Lower lobe of right lung (tissue), 2 donors: ENCODE results near the gene GATA3. TPM values are rescaled to one million over a fixed set of nuclear protein-coding genes. Genes with fewer than 3 reads are reported as not detected.

Experiments used
- ATAC-seq, 2 donors: fragments of 200-7000 bp; cut with Tn5 transposase; one replicate each; pipeline ENCODE4 v1.9.1; 2020 to 2022; ENCODE audit warnings: mild to moderate bottlenecking in 2 of 2, moderate library complexity in 2 of 2
- DNase-seq: peaks from one replicate; pipeline ENCODE4 v3.0.0-alpha.2; 2020
- H3K27ac ChIP-seq: fragments of 200-600 bp; one replicate; pipeline ENCODE4 v1.8.0; 2022
- H3K27me3 ChIP-seq: fragments of 200-600 bp; one replicate; pipeline ENCODE4 v1.8.0; 2022; ENCODE audit warnings: low read depth
- H3K36me3 ChIP-seq: fragments of 200-600 bp; one replicate; pipeline ENCODE4 v1.8.0; 2022; ENCODE audit warnings: mild to moderate bottlenecking
- H3K4me1 ChIP-seq: fragments of 200-600 bp; one replicate; pipeline ENCODE4 v1.8.0; 2022
- H3K4me3 ChIP-seq: fragments of 200-600 bp; one replicate; pipeline ENCODE4 v1.8.0; 2022; ENCODE audit warnings: mild to moderate bottlenecking
- H3K9me3 ChIP-seq: fragments of 200-600 bp; one replicate; pipeline ENCODE4 v1.8.0; 2022
- CTCF ChIP-seq: fragments of 200-600 bp; IDR thresholded peaks from one replicate; pipeline ENCODE4 v1.8.0; 2022; ENCODE audit warnings: antibody characterized with exemption, mild to moderate bottlenecking
- intact Hi-C: fragments of 100-400 bp; cut with DNase I; formaldehyde crosslinking; loops from one replicate; pipeline ENCODE4 v1.11.0; 2022
- total RNA-seq: library from RNA; stranded (reverse); fragmentation: NEBNext Ultra II Directional; extraction: Animal tissue kit (Norgen Biotek cat#: 25700); gene quantifications from one replicate; pipeline ENCODE4 v1.2.1, GENCODE V29; 2021
- donor health status: DM: no; HTN: yes; CAD: no; lungs with severe emphysema.

Gene GATA3
- total RNA-seq, 1 donor from 2014 or later, result 4.6 TPM

- Histone ChIP-seq H3K9me3 (no peaks in the 10 kb centered on the region), H3K27ac (no peak overlapping the region), H3K36me3 (no peaks in the 10 kb centered on the region), H3K4me1 (peaks cover 18% of the 10 kb centered on the region), H3K27me3 (peaks cover 98% of the 10 kb centered on the region), H3K4me3 (no peak overlapping the region)
- DNase-seq (no peak), ATAC-seq (no peak)
- TF ChIP-seq CTCF, result no peak
- intact Hi-C loops, result no loop called here
Measured at GRCh38 chr10:8036506-8037198, 17.8 kb upstream of the GATA3 start.

- no peaks in the 10 kb centered on the region for H3K36me3 ChIP-seq
- no peaks in the 10 kb centered on the region for H3K9me3 ChIP-seq
- ATAC-seq (no peak), DNase-seq (no peak)
- H3K4me3 ChIP-seq, result no peak overlapping the region
- H3K4me1 ChIP-seq, result peaks cover 18% of the 10 kb centered on the region
- H3K27ac ChIP-seq, result no peak overlapping the region
- intact Hi-C loops, result no loop called here
- peaks cover 98% of the 10 kb centered on the region for H3K27me3 ChIP-seq
- TF ChIP-seq CTCF, result no peak
Measured at GRCh38 chr10:8037199-8037801, 17.2 kb upstream of the GATA3 start.

GRCh38 chr10:8037941-8038894 is 16.3 kb upstream of the GATA3 start:
- peaks cover 99% of the 10 kb centered on the region for H3K27me3 ChIP-seq
- no peak overlapping the region for H3K4me3 ChIP-seq
- intact Hi-C loops, result no loop called here
- H3K27ac ChIP-seq, result no peak overlapping the region
- no peaks in the 10 kb centered on the region for H3K36me3 ChIP-seq
- DNase-seq (no peak), ATAC-seq (no peak)
- H3K9me3 ChIP-seq, result no peaks in the 10 kb centered on the region
- no peak for TF ChIP-seq CTCF
- peaks cover 18% of the 10 kb centered on the region for H3K4me1 ChIP-seq

- Histone ChIP-seq H3K36me3 (no peaks in the 10 kb centered on the region), H3K9me3 (no peaks in the 10 kb centered on the region), H3K27ac (no peak overlapping the region), H3K27me3 (peaks cover 99% of the 10 kb centered on the region), H3K4me3 (no peak overlapping the region), H3K4me1 (peaks cover 13% of the 10 kb centered on the region)
- intact Hi-C loops, result no loop called here
- TF ChIP-seq CTCF, result no peak
- DNase-seq, result no peak
- no peak for ATAC-seq
Measured at GRCh38 chr10:8039321-8039881, 15.1 kb upstream of the GATA3 start.

GRCh38 chr10:8040651-8041050 is 13.8 kb upstream of the GATA3 start:
- H3K27ac ChIP-seq, result no peak overlapping the region
- no peak for DNase-seq
- H3K4me3 ChIP-seq, result no peak overlapping the region
- no peak for TF ChIP-seq CTCF
- peaks cover 99% of the 10 kb centered on the region for H3K27me3 ChIP-seq
- intact Hi-C loops, result no loop called here
- H3K36me3 ChIP-seq, result no peaks in the 10 kb centered on the region
- H3K9me3 ChIP-seq, result no peaks in the 10 kb centered on the region
- ATAC-seq, result no peak
- peaks cover 15% of the 10 kb centered on the region for H3K4me1 ChIP-seq
